Fibroblast of skin of scalp (primary cell): ENCODE data around the gene DAPK2.
"Not testable (repeated sequence)": the region's sequence is repeated elsewhere in the genome, so short reads cannot be mapped to it uniquely, and the experiment has no call there.

Experiments
- DNase-seq: peaks from one replicate; pipeline ENCODE4 v3.0.0-alpha.2; 2013

Gene DAPK2

DNA sequence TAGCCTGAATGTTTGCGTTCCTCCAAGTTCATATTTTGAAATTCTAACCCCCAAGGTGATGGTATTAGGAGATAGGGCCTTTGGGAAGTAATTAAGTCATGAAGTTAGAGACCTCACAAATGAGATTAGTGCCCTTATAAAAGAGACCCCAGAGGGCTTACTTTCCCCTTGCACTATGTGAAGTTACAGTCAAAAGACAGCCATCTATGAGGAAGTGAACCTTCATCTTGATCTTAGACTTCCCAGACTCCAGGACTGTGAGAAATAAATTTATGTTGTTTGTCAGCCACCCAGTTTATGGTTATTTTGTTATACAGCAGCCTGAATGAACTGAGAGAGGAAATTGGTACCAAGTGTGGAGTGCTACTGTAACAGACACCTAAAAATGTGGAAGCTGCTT, 74.4 kb downstream of the DAPK2 start:
- no peak for DNase-seq

DNA sequence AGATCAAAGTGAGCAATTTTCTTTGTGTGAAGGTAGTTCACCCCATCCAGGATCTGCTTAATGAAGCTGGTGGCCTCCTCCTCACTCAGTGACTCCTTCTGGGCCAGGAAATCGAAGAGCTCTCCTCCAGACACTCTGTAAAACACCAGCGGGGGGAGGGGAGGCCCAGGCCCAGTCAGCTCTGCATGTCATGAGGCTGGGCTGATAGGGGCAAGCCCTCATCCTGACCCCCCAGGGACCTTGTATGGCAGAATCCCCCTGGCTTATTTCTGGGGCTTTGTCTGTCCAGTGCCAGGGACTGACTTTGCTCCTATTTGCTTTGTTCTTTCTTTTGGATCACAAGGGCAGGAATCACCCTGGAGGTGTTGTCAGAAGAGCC, 74.9 kb downstream of the DAPK2 start:
- no peak for DNase-seq

DNA sequence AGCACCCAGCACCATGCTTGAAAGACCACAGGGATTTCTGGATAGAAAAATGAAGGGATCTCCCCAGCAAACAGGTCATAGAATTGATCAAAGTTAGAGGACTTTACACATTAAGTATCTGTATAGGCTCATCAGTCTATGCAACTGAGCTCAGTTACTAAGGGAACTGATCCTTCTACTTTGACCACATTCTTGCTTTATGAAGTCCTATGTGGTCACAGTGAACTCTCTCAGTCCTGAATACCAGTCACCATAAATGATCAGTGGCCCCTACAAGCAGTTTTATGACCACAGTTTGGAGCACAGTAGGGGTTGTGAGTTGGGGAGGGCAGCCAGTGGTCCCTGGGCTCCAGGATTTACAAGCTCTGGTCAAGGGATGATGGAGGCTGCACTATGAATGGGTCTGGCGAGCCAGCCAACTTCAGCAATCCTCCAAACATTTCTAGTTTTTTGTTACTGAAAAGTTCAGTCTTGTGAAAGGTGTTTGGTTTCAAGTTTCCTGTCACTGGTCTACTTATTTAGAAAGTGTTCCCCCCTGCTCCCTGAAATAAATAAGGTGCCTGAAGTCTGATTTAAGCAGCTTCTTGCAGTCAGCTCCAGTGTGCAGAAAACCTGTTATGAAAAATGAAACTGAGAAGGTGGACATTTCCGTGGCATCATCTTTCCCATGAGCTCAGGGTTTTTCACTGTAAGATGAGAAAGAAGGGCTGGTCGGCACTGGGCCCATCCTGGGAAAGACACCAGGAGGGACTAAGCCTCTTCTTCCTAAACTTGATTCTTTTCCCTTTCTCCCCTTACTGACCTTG, 75.5 kb downstream of the DAPK2 start:
- no peak for DNase-seq

DNA sequence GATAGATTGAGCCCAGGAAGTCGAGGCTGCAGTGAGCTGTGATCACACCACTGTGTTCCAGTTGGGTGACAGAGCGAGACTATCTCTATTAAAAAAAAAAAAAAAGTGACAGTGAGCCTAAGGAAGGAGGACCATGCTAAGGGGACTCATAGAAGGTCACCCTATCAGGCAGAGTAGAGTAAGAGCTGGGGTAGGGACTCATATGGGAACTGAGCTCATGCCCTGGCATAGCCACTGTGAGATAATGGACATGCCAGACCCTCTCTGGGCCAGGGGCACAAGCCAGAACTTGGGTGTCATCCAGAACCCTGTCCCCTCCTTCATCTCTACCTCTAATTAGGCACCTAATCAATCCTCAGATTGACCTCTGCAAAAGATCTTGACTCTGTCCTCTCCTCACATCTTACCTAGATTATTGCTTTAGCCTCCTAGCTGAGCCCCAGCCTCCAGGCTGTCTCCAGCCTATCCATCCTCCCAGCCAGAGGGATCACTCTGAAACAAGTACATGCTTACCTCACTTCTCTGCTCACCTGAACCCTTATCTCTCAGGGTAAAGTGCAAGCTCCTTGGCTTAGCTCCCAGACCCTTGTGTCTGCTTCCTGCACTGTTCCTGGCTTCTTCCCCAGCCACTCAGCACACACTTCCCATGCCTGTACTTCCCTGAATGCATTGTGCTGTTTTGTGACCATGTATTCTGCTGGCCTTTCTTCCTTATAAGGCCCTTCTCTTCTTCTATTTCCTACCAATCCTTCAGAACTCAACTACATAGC, 76.4 kb downstream of the DAPK2 start:
- DNase-seq = no peak

DNA sequence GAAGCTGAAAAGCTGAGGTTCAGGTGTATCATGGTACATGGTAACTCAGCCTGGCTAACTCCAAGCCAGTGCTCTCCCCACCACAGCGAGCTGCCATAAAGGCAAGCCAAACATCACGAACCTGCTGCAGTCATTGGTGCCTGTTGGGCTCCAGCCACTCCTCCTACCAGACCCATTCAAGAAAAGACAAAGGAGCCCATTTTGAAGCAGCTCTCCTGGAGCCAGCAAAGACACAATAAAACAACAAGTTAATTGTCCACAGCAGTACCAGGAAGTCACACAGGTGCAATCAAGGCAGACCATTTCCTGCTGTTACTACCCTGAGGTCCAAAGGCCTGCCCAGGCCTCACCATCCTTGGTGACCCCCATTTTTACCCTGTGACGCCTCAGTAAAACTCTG, 77.6 kb downstream of the DAPK2 start:
- DNase-seq = no peak

DNA sequence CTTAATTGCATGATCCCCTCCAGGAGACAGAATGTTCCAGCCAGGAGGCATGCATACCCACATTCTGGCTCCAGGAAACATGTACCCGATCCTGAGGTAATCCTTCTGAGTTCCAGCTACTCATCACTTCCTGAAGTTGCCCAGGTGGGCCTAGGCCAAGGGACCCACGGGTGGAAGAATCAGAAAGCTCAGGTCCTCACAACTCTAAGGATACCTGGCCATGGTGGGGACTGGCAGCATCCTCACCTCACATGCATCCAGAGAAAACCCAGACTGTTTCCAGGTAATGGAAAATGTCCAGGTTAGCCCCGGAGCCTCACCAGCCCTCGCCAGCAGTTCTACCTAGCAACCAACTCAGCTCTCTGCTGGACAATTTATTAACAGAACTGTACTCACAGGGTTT, 78.2 kb downstream of the DAPK2 start:
- DNase-seq = no peak

DNA sequence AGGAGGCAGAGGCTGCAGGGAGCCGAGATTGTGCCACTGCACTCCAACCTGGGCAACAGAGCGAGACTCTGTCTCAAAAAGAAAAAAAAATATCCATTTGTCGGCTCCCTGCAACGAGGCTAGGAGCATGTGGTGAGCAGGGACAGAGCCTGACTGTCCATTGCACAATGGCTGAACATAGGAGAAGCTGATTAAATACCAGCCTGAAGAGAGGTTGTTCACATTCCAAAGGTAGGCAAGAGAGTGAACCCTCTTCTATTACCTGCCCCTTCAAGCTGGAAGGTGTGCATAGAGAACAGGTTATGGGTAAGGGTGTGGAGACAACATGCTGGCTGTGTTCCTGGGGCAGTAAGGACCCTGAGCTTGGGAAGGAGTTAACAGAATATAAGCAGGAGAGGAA, 78.7 kb downstream of the DAPK2 start:
- no peak for DNase-seq

DNA sequence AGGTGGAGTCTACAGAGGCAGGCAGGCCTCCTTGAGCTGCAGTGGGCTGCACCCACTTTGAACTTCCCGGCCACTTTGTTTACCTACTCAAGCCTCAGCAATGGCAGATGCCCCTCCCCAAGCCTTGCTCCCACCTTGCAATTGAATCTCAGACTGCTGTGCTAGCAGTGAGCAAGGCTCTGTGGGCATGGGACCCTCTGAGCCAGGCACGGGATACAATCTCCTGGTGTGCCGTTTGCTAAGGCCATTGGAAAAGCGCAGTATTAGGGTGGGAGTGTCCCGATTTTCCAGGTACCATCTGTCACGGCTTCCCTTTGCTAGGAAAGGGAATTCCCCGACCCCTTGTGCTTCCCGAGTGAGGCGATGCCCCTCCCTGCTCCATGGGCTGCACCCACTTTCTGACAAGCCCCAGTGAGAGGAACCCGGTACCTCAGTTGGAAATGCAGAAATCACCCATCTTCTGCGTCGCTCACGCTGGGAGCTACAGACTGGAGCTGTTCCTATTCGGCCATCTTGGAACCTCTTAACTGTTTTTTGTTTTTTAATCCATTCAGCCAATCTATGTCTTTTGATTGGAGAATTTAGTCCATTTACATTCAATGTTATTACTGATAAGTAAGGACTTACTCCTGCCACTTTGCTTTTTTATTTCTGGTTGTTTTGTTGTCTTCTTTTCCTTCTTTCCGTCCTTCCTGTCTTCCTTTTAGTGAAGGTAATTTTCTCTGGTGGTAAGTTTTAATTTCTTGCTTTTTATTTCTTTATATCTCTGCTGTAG, 83.2 kb downstream of the DAPK2 start:
- DNase-seq = not testable (repeated sequence)

DNA sequence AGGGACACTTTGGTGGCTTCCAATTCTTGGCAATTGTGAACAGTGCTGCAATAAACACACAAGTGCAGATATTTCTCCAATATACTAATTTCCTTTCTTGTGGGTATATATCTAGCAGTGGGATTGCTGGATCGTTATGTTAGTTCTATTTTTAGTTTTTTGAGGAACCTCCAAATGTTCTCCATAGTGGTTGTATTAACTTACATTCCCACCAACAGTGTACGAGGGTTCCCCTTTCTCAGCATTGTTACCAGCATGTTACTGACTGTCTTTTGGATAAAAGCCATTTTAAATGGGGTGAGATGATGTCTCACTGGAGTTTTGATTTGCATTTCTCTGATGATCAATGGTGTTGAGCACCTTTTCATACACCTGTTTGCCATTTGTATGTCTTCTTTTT, 92.8 kb downstream of the DAPK2 start:
- no peak for DNase-seq

DNA sequence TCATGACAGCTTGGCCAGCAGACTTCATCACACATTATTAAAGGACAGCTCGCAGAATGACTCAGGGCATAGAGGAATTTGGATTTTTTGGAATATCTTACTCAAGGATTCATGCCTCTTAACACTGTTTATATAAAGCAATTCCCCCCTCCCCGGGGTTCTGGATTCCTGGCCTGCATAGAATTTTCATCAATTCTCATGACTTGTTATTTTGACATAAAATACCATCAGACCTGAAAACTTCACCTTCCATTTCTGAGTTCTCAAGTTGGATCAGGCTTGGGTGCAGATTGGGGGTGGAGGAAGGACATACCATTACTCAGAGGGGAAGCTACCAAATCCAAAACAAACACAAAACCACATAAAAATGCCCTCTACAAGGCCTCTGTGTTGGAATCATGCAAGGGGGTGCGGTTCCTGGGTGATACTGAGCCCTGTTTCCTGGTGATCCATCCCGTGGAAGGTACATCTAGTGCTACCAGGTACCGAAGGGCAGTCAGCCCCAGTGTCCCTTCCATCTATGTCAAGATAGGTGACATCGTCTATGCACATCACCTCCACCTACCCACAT, 95.3 kb downstream of the DAPK2 start:
- DNase-seq = peak; percentile 93

DNA sequence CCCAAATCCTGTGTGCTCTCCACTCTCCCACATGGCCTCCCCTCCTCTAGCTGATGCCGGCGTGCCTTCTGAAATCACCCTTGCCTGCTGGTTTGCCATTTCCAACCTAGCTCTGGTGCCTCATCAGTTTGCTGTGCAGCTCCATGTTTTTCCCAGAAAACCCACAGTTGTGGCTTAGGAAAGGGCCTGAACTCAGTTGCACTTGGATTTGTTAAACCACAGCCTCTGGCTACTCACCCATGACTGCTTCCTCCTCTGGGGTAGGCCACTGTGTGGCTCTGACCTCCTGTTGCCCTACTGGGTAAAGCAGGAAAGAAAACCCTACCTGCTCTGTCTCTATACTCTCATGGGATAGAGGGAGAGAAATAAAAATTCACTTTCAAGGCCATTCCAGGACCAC, 97.3 kb downstream of the DAPK2 start:
- DNase-seq = no peak

DNA sequence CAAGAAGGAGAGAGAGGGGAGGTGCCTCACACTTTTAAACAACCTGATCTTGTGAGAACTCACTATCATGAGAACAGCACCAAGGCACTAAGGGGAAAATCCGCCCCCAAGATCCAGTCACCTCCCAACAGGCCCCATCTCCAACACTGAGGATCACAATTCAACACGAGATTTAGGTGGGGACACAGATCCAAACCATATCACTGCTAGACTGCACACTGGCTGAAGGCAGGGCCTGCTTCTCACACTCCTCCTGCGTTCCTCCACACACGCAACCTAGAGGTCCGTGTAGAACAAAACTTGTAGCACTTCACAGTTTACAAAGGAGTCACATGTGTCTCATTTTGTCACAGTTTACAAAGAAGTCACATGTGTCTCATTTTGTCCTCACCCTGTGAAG, 97.8 kb downstream of the DAPK2 start:
- DNase-seq = no peak

DNA sequence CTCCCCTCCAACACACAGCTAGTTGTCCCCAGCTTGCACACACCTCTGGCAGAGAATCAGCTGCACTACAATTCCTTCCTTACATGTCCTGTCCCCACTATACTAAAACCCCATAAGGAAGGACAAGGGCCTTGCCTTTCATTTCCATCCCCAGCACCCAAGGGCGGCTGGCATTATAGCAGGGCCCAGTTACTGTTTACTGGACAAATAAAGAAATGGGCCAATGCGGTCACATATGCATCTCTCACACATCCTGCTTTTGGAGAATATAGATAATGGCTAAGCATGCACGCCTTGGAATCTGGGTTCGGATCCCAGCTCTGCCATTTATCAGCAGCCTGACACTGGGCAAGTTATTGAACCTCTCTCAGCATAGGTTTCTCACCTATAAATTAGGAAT, 99.1 kb downstream of the DAPK2 start:
- no peak for DNase-seq

DNA sequence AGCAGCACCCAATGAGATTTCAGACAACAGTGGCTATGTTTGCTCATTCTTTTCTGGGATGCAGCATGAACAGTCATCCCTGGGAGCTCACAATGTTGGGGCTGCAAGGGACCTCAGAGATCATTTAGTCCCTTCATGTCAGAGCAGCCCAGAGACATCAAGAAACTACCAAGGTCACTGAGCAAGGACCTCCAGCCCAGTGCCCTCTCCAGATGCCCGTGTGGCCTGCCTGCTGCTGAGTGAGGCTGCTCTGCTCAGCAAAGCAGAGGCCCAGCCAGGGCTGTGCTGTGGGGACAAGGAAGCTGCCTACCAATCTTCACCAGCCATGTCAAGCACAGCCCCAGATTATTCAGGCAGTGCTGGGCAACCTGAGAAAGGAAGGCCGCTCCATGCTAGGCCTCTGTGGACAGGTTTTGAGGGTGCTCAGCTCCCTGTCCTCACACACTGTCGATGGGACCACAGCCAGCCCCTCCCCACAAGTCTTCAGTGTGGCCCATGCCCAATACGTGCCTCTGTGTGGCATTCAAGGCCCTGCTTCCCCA, 99.7 kb downstream of the DAPK2 start:
- DNase-seq = no peak

DNA sequence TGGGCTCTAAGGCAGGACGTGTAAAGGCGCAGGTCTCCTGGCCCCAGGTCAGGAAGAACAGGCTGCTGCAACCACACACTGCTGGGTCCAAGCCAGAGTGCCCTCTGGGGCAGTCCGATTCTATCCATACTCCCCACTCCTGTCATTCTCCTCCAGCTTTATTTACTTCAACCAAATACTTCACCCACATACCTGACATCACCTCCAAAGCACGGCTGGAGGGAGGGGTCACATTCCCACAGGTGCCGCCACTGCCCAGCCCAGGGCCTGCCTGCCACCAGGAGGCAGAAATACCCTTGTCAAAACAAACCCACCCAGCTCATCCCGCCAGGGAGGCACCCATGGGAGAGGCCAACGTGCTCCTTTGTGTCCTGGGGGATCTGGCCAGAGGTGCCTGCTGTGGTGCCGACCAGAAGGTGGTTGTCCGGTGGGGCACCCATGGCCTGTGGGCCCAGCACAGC, 100.4 kb downstream of the DAPK2 start:
- no peak for DNase-seq

DNA sequence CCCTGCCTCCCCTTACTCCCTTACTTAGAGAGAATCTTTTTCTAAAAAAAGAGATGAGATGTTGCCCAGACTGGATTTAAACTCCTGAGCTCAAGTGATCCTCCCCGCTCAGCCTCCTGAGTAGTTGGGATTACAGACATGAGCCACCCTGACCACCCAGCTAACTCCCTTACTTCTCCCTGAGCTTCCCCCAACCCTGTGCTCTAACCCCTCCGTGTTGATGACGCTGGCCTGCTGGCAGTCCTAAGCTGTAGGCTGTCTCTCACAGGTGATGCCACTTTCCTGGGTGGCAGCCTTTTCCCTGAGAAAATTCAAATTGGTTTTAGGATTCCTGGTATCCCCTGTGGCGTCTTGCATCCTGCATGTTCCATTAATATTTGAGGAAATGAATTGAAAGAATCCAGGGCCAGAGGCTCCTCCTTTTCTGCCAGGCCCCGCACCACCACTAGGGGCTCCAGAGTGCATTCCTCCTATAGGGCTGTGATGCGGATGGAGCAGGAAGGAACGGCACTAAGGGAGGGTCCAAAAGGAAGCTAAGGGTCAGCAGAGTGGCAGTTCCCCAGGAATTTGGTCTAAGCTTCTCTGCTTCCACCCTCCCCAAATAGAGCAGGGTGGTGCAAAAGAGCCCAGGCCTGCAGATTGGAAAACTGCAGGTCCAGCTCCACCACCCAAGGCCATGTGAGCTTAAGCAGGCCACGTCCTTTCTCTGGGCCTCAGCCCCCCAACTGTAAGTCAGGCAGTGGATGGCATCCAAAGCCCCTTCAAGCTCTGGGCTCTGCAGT, 101.1 kb downstream of the DAPK2 start:
- peak; percentile 63 for DNase-seq

DNA sequence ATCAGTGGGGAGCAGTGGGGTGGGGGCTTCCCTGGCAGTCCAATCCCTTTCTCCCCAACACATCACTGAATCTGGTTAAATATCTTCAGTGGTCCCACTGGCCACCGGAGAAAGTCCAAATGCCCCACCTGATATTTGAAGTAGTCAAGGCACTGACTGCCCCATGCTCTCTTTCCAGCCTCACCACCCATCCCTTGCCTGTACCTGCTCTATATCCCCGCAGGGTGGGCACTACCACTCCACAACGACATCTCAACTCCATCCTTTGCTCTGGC, 101.7 kb downstream of the DAPK2 start:
- DNase-seq = no peak

DNA sequence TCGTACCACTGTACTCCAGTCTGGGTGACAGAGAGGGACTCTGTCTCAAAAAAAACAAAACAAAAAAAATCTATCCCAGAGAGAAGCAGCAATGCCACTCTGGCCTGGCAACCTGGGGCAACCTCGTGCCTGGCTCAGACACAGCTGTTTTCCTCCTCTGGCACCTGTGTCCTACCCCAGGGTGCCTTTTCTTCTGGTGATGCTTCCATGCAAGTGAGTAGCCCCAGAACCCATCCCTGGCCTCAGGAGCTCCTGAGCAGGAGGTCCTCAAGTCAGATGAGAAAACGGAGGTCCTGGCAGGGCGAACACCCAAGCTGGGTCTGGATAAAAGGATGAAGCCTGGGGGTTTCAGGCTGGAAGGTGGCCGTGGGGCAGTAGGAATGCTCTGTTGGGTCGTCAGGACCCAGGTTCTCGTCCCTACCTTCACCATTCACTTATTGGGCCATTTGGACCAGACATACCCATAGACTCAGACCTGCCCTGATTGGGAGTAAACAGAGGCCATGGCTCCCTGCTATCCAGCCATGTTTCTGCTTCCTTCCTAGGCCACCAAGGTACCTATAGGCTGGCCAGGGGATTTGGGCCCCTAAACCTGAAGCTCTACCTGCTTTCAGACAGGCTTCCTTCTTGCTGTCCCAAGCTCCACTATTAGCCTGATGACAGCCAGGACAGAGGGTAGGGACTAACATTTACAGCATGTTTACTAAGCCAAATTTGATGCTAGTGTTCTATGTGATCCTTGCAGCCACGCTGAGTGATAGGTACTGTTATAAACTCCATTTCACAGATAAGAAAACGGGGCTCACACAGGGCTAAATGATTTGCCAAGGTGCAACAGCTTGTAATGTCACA, 102.2 kb downstream of the DAPK2 start:
- DNase-seq = no peak

DNA sequence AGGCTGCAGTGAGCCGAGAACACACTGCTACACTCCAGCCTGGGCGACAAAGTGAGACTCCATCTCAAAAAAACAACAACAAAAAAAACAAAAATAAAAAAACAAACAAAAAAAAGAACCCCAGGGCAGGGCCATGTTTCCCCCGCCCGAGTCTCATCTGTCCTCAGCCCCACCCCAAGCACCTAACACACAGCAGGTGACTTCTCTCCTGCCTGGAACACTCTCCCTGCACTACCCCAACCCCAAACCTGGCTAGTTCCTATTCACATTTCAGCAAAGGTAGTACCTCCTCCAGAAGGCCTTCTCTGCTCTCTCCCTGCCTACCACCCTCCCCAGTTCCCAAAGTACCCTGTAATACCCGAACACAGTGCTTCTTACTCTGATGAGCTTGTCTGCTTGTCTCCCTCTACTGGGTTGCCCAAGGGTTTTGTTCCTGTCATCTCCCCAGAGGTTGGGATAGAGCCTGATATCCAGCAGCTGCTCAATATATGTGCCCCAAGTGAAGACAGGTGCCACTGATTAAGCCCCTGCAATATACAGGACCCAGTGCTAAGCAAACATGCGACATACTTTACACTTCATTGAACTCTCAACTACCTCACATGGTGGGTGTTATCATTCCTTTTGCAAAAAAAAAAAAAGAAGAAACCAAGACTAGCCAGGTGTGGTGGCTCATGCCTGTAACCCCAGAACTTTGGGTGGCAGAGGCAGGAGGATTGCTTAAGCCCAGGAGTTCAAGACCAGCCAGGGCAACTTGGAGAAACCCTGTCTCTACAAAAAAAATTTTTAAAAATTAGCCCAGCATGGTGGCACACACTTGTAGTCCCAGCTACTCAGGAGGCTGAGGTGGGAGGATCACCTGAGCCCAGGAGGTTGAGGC, 103.6 kb downstream of the DAPK2 start:
- no peak for DNase-seq
